HG03575 (cell line): ENCODE measurements around the gene R3HDM2.

Source experiments
- ATAC-seq: cut with Tn5 transposase; IDR thresholded peaks from one replicate; pipeline ENCODE4 v1.9.1; 2021; ENCODE audit not compliant: unreplicated experiment, insufficient number of reproducible peaks, low FRiP score; ENCODE audit errors: extremely low read depth

R3HDM2 gene

GRCh38 chr12:57229634-57230380, 201.0 kb downstream of the R3HDM2 start, which contains the start of gene SHMT2:
Gene SHMT2 (plus strand): TSS chr12:57229711. CDS start chr12:57229779, 68 bp downstream.
- ATAC-seq: no peak

- no peak for ATAC-seq
Observed at GRCh38 chr12:57229046-57229633, 201.7 kb downstream of the R3HDM2 start.

GRCh38 chr12:57227315-57228115, 203.3 kb downstream of the R3HDM2 start:
- no peak for ATAC-seq

- ATAC-seq: no peak
Observed at GRCh38 chr12:57226588-57227314, 204.1 kb downstream of the R3HDM2 start.

- ATAC-seq: no peak
Observed at GRCh38 chr12:57225680-57226210, 205.1 kb downstream of the R3HDM2 start.

- no peak for ATAC-seq
Observed at GRCh38 chr12:57224973-57225679, 205.7 kb downstream of the R3HDM2 start.

GRCh38 chr12:57224278-57224972, 206.4 kb downstream of the R3HDM2 start:
- no peak for ATAC-seq

GRCh38 chr12:57223191-57224165, 207.4 kb downstream of the R3HDM2 start:
- no peak for ATAC-seq

GRCh38 chr12:57222286-57223190, 208.3 kb downstream of the R3HDM2 start:
- no peak for ATAC-seq

GRCh38 chr12:57221169-57221917, 209.5 kb downstream of the R3HDM2 start:
- ATAC-seq: no peak

- ATAC-seq: no peak
Observed at GRCh38 chr12:57220770-57221168, 210.1 kb downstream of the R3HDM2 start.

GRCh38 chr12:57219993-57220754, 210.7 kb downstream of the R3HDM2 start:
- ATAC-seq: no peak

- ATAC-seq: no peak
Observed at GRCh38 chr12:57219205-57219992, 211.4 kb downstream of the R3HDM2 start.
